Measurements from ENCODE around the gene SRRM5.
A peak's percentile ranks its signal among the peaks of the same experiment; 100 is the strongest.
"Not testable (repeated sequence)": the region's sequence is repeated elsewhere in the genome, so short reads cannot be mapped to it uniquely, and the experiment has no call there.

Gene SRRM5

DNA sequence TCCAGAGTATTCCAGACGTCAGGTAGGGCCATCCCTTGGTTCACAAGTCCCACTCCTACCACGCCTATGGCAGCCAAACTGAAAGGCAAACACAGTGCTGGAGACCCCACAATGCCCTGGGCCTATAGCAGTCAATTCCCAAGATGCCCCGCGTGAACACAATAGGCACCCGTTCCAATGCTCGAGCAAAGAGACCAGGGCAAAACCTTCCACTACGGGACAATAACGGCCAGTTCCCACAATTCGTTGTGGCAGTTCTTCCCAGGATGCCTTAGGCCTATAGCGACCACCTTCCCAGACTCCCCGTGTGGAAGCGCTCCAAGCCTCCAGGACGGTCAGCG is 7.0 kb downstream of the SRRM5 start:
- no peak for DNase-seq (ENCODE audit: low read depth)

DNA sequence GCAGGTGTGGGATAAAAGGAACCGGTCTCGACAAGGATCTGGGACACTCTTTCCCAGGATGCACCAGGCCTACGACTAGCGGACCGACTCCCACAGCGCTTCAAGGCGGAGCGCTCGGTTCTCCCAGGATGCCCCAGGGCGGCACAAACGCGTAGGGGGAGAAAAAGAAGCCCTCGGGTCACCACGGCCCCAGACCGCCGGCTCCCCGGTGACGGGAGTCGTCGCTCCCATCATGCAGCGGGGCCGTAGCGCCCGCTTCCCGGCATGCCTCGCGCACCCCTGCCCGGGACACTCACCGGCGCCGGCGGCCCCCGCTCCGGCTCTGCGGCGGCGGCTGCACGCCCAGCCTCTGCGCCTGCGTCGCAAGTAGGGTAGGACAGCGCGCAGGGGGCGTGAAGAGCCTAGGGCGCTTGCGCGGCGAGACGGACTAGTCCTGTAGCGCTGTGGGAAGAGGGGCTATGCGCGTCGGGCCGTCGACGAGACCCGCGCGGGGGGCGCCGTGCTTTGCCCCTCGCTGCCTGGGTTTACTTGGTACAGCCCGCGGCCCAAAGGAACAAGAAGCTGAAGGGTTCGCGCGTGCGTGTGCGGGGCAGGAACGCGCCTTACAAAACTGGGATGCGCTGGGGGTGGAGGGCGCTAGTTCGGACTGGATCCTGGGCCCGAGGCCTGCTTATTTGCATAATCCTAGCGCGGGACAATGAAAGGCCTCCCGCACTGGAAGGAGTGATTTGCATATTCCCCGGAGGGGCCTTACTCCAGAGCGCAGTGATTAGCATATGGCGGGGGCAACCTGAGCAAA is 7.6 kb downstream of the SRRM5 start, which contains the start of gene ZNF428:
ZNF428 (minus strand) TSS at position 368 of the 799 bp plus-strand sequence. CDS start 5,325 bp downstream, outside the sequence.
- DNase-seq (ENCODE audit: low read depth), result peak; percentile 71

DNA sequence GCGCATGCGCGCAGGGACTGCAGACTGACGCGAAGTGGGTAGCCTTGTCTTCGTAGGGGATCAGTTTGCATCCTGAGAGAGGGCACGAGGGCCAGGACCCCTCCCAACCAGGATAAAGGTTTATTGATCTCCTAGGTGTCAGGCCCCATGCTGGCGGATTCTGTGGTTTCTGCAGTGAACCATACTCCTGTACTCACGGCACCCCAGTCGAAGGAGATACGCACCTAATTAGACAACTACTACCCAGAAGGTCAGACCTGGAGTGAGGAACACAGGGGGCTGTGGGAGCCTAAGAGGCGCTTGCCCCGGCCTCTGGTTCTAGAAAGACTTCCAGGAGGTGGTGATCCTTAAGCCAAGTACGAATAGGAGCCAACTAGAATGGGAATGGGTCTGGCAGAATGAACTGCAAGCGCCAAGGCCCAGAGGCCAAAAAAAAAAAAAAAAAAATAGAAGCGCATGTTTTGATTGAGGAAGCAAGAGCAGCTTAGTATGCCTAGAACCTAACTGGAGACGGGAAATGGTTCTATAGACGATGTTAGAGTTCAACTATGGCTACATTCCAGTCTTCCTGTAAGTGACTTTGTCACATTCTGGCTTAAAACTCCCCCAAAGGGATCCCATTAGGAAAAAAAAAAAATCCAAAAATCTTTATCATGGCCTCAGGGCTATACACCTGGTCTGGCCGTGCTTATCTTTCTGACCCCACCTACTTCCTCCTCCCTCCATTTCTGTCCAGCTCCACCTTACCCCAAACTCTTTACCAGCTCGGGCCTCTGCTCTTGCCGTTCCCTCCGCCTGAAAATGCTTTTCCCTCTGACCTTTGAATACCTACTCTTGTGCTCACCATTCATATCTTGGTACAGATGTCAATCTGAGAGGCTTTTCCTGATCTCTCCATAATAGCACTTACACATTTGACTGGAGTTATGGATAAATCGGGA is 8.4 kb downstream of the SRRM5 start:
- DNase-seq (ENCODE audit: low read depth), result peak; percentile 72

GRCh38 chr19:43622070-43622469 is 10.2 kb downstream of the SRRM5 start:
- no peak for DNase-seq (ENCODE audit: low read depth)

GRCh38 chr19:43622956-43623355 is 11.1 kb downstream of the SRRM5 start:
- DNase-seq (ENCODE audit: low read depth), result no peak

DNA sequence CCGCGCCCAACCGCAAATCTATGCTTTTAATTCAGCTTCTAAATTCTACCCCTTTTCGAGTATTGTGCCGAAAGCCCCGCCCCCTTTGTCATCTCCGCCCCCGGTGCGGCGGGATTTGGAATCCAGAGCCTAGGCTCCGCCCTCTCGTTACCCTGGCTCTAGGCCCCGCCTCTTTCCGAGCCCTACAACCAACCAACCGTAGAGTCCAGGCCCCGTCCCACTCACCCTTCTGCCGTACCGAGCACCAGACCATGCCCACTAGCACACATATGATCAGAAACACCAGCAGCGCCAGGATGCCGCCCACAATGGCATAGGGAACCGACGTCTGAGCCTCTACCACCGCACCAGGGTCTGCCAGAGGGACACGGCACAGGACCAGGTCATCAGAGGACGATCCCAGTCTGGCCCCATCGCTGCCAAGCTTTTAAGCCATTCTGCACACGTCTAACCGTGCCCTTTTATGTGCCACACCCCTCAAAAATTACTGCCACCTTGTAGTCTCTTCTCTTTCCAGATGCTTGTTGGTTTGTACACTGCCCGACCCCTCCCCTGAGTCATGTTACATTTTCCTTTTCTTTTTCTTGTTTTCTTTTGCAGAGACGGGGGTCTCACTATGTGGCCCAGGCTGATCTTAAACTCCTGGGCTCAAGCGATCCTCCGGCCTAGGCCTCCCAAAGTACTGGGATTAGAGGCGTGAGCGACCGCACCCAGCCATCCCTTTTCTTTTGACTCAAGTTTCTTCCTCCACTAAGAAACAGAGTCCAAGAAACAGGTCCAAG is 12.2 kb downstream of the SRRM5 start:
- DNase-seq (ENCODE audit: low read depth), result no peak

GRCh38 chr19:43624933-43625332 is 13.0 kb downstream of the SRRM5 start:
- DNase-seq (ENCODE audit: low read depth), result peak; percentile 56

GRCh38 chr19:43625918-43626579 is 14.2 kb downstream of the SRRM5 start:
- DNase-seq (ENCODE audit: low read depth), result no peak

- no peak for DNase-seq (ENCODE audit: low read depth)
These were observed 14.9 kb downstream of the SRRM5 start for GRCh38 chr19:43626838-43627237.

- no peak for DNase-seq (ENCODE audit: low read depth)
These were observed 16.9 kb downstream of the SRRM5 start for GRCh38 chr19:43628646-43629326.

DNA sequence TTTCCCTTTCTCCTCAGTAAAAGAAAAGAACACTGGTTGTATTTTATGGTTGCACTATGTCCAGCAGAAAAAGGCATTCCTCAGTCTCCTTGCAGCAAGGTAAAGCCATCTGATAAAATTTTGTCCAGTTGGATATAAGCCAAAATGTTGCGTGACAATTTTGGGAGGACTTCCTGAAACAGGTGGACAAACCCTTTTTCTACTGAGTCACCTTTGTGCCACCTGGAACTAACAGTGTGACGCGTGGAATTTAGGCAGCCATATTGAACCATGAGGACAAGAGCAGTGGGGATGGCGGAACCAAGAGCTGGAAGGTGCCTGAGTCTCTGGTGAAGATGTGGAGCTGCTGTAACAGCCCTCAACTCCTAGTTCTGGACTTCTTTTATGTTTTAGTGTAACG is 19.6 kb downstream of the SRRM5 start:
- no peak for DNase-seq (ENCODE audit: low read depth)

GRCh38 chr19:43633520-43633919 is 21.6 kb downstream of the SRRM5 start:
- DNase-seq (ENCODE audit: low read depth), result no peak

GRCh38 chr19:43634068-43634467 is 22.2 kb downstream of the SRRM5 start:
- no peak for DNase-seq (ENCODE audit: low read depth)

GRCh38 chr19:43634506-43634871 is 22.6 kb downstream of the SRRM5 start:
- DNase-seq (ENCODE audit: low read depth), result no peak

DNA sequence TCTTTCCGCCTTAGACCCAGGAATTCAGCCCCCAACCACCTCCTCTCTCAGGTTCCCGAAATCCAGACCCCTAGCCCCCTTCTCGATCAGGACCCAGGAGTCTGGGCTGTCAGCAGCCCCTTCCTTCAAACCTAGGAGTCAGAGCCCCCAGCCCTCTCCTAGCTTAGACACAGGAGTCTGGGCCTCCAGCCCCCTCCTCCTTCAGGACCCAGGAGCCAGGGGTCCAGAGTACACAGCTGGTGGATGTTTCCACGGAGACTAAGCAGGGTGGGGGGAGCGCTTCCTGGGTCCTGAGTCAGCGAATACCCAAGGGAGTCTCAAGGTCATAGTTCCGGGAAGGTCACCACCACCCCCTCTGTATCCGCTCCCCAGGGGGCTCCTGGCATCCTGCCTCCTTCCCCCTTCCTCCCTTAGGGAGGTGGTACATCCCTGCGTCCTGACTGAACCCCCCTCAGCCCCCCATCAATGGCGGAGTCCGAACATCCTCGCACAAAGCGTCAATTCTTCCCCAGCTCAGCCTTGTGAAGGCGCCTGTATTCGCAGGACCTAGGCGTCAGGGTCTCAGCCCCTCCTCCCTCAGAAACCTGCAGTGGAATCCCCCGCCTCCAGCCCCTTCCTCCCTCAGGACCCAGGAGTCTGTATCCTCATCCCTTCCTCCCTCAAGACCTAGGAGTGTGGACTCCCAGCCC is 23.1 kb downstream of the SRRM5 start:
- no peak for DNase-seq (ENCODE audit: low read depth)

GRCh38 chr19:43635561-43635940 is 23.7 kb downstream of the SRRM5 start:
- not testable (repeated sequence) for DNase-seq (ENCODE audit: low read depth)

- DNase-seq (ENCODE audit: low read depth), result no peak
These were observed 24.3 kb downstream of the SRRM5 start for GRCh38 chr19:43636121-43636683.

DNA sequence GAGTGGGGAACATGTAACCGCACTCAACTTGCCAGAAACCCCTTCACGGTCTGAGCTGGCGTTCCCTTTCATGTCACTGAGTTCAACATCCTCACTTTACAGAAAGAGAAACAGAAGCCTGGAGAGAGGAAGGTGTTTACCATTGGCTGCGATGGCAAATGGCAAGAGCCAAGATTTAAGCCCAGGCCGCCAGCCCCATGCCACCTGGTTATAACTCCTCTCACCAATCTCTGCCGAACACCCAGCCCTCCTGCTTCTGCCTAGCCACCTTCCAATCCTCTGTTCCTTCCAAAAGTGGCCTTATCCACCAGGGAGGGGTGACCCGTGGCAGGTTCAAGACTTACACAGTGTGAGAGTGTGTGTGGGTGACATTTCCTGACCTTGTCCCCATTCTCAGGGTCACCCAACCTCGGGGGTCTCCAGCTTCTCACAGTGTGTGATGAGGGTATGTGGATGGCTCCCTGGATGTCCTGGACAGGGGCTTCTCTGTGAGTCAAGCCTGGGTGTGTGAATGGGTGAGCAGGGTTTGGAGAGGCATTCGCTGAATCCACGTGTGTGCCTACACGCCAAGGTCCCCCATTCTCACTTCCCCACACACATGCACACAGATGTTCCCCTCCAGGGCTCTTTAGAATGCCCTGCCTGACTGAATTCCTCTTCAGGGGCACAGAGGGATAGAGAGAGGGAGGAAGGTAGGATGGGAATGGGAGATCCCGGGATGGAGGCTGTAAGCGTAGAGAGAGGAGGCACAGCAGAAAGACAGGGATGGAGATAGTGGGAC is 26.5 kb downstream of the SRRM5 start:
- no peak for DNase-seq (ENCODE audit: low read depth)

- no peak for DNase-seq (ENCODE audit: low read depth)
These were observed 27.2 kb downstream of the SRRM5 start for GRCh38 chr19:43638995-43639518.

Measured in stimulated activated CD8-positive, alpha-beta memory T cell treated with anti-CD3 and anti-CD28 coated beads, Interleukin-15, amount 100 ng/mL, for 24 hours (primary cell).